Measurements from ENCODE around the gene HIVEP2. TPM values are rescaled to one million over a fixed set of nuclear protein-coding genes. Genes with fewer than 3 reads are reported as not detected.

The HIVEP2 gene
- total RNA-seq, 4 donors from 2014 or later, result 17.5 to 21.8 (median 20.6) TPM

DNA sequence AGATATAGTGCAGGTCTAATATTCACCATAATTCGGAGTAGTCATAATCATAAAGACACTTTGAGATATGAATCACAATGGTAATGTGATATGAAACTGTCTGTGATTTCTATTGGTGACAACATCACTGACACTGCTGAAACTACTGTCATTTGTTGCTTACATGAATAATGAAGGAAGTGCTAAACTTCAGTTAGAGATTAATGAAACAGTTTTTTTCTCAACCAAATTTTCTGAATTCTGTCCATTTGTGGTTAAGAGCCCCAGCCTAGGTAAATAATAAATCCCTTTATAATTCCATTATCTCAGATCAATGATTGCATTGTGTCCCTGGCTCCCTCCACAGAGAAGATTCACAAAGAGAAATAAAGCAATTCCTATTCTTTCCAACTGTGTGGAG is 122.6 kb downstream of the HIVEP2 start:
- TF ChIP-seq, protein P1, sequence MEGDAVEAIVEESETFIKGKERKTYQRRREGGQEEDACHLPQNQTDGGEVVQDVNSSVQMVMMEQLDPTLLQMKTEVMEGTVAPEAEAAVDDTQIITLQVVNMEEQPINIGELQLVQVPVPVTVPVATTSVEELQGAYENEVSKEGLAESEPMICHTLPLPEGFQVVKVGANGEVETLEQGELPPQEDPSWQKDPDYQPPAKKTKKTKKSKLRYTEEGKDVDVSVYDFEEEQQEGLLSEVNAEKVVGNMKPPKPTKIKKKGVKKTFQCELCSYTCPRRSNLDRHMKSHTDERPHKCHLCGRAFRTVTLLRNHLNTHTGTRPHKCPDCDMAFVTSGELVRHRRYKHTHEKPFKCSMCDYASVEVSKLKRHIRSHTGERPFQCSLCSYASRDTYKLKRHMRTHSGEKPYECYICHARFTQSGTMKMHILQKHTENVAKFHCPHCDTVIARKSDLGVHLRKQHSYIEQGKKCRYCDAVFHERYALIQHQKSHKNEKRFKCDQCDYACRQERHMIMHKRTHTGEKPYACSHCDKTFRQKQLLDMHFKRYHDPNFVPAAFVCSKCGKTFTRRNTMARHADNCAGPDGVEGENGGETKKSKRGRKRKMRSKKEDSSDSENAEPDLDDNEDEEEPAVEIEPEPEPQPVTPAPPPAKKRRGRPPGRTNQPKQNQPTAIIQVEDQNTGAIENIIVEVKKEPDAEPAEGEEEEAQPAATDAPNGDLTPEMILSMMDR (IDR thresholded peaks at IDR 0.05; ENCODE audit: low read depth), result no peak

- TF ChIP-seq, protein P1 (IDR thresholded peaks at IDR 0.05; ENCODE audit: low read depth), result no peak
These were observed 123.1 kb downstream of the HIVEP2 start for GRCh38 chr6:142821860-142822259.

DNA sequence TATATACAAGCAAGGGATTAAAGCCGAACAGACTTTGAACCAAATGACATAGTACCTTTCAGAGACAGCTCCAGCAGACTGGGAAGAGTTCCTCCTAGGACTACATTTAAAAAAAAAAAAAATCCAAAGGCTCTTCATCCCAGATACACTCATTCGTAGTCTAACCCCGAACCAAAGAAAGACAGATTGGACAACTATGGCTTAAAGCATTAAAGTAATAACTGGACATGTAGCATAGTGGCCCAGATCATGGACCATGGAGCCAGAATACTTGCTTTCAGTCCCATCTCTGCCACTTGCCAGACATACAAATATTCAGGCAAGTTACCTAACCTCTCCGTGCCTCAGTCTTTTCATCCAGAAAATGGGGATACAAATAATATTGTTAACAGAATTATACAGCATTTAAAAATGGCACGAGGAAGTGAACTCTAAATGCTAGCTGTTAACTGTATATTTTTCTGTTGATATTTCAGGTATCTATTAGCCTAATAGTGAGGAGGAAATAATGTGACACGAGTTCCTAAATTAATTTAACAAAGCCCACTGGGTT is 123.7 kb downstream of the HIVEP2 start:
- TF ChIP-seq, protein P1 (IDR thresholded peaks at IDR 0.05; ENCODE audit: low read depth), result no peak

DNA sequence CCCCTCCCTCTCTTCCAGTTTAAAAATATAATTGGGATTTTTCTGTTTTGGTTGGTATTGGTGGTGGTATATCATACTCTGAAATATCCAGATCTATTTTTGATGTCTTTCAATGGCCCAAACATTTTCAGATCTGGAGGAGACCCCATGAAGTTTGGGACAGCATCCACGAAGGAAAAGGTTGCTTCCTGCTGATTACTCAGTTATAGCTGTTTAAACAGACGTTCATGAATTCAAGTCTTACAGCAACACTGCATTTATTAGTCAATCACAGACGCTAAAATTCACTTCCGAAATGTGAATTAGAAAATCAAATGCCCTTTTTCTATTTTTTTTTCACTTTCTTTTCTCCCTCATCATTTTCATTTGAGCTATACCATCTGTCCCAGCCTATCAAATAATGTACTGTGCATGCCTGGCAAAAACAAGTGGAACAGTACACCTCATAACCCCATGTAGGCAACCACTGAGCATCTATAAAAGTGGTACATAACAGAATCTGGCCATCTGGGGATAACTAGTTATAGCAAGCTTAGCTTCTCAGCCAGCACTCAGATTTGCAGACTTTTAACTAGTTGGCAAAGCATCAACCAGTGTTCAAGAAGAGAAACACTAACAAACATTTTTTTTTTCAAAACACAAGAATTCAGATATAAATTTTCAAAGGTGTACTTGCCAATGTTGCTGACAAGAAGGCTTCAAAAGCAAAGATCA is 124.5 kb downstream of the HIVEP2 start:
- TF ChIP-seq, protein P1 (IDR thresholded peaks at IDR 0.05; ENCODE audit: low read depth), result no peak

- TF ChIP-seq, protein P1 (IDR thresholded peaks at IDR 0.05; ENCODE audit: low read depth), result no peak
These were observed 125.2 kb downstream of the HIVEP2 start for GRCh38 chr6:142819603-142820337.

DNA sequence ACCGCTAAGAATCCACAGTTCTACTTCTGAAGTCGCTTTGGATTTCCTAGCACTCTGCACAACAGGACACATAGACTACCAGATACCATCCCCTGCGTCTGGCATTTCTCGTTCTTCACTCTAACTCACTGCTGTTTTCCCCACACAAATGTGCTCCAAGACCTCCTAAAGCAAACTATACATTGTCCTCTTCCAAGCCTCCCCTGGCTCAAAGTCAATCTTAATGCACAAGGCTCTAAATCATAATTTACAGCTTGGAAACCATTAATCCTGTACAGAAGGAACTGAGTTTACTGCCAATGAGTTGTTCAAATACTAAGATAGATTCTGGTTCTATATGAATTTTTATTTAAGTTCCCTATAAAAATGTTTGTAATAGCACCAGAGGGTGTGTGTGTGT is 128.5 kb downstream of the HIVEP2 start:
- TF ChIP-seq, protein P1 (IDR thresholded peaks at IDR 0.05; ENCODE audit: low read depth), result no peak

GRCh38 chr6:142816031-142816430 is 128.9 kb downstream of the HIVEP2 start:
- TF ChIP-seq, protein P1 (IDR thresholded peaks at IDR 0.05; ENCODE audit: low read depth), result no peak
